GM12872 (cell line): ENCODE results near the gene SH3TC2.

Source experiments
- CTCF ChIP-seq: IDR thresholded peaks from 3 replicates; pipeline ENCODE4 v1.5.1; 2011; ENCODE audit warnings: low read depth, mild to moderate bottlenecking, low read length, moderate library complexity; ENCODE audit not compliant: insufficient read depth

The SH3TC2 gene

GRCh38 chr5:148992265-148992664 is 70.6 kb downstream of the SH3TC2 start:
- TF ChIP-seq CTCF, result no peak

GRCh38 chr5:148991566-148991965 is 71.3 kb downstream of the SH3TC2 start:
- TF ChIP-seq CTCF, result no peak

GRCh38 chr5:148990817-148991216 is 72.0 kb downstream of the SH3TC2 start:
- TF ChIP-seq CTCF, result no peak

- no peak for TF ChIP-seq CTCF
Measured at GRCh38 chr5:148989567-148989966, 73.3 kb downstream of the SH3TC2 start.

GRCh38 chr5:148988328-148988727 is 74.5 kb downstream of the SH3TC2 start:
- no peak for TF ChIP-seq CTCF

- TF ChIP-seq CTCF, result no peak
Measured at GRCh38 chr5:148986636-148987035, 76.2 kb downstream of the SH3TC2 start.

- no peak for TF ChIP-seq CTCF
Measured at GRCh38 chr5:148984345-148984744, 78.5 kb downstream of the SH3TC2 start.

GRCh38 chr5:148981353-148981752 is 81.5 kb downstream of the SH3TC2 start:
- TF ChIP-seq CTCF, result no peak
